Uterus (tissue), 4 donors: ENCODE measurements around the gene ACP3. TPM values are rescaled to one million over a fixed set of nuclear protein-coding genes. Genes with fewer than 3 reads are reported as not detected.

Experiments used
- DNase-seq, 2 donors: peaks; one replicate each; pipeline ENCODE4 v3.0.0-alpha.2; 2019 to 2020
- H3K27ac ChIP-seq, 2 donors: fragments of 200-600 bp; sonication (generic); 1 replicate in 1 of 2; 2 replicates in 1 of 2; pipeline ENCODE4 v1.5.1; 2016 to 2018
- H3K27me3 ChIP-seq, 2 donors: fragments of 200-600 bp; sonication (generic); one replicate each; pipeline ENCODE4 v1.5.1; 2018 to 2019; ENCODE audit warnings: control low read depth in 1 of 2
- H3K36me3 ChIP-seq, 2 donors: fragments of 200-600 bp; sonication (generic); one replicate each; pipeline ENCODE4 v1.5.1; 2019; ENCODE audit warnings: control low read depth in 1 of 2
- H3K4me1 ChIP-seq, 2 donors: fragments of 200-600 bp; sonication (generic); one replicate each; pipeline ENCODE4 v1.5.1; 2018 to 2019; ENCODE audit warnings: control low read depth in 1 of 2
- H3K4me3 ChIP-seq, 2 donors: fragments of 200-600 bp; sonication (generic); 1 replicate in 1 of 2; 2 replicates in 1 of 2; pipeline ENCODE4 v1.5.1; 2018 to 2019; ENCODE audit warnings: mild to moderate bottlenecking in 1 of 2
- H3K9me3 ChIP-seq, 2 donors: fragments of 200-600 bp; sonication (generic); one replicate each; pipeline ENCODE4 v1.5.1; 2019; ENCODE audit warnings: control low read depth in 1 of 2
- CTCF ChIP-seq, 4 experiments: fragments of 200-600 bp in 2 of 4; fragments of 450-650 bp in 2 of 4; sonication (generic) in 2 of 4; IDR thresholded peaks; one replicate each; pipeline ENCODE4 v1.5.1; 2016 to 2019; ENCODE audit warnings: antibody characterized with exemption in 4 of 4, mild to moderate bottlenecking in 2 of 4, moderate library complexity in 1 of 4
- POLR2A ChIP-seq, 2 donors: fragments of 450-650 bp; IDR thresholded peaks; one replicate each; pipeline ENCODE4 v1.6.1; 2016; ENCODE audit warnings: antibody characterized with exemption in 2 of 2, mild to moderate bottlenecking in 1 of 2, moderate library complexity in 1 of 2
- intact Hi-C: fragments of 100-400 bp; cut with DNase I; formaldehyde crosslinking; loops from one replicate; pipeline ENCODE4 v1.15.1; 2023; ENCODE audit warnings: low total_unique reads
- total RNA-seq, 4 donors: library from RNA; depleted of rRNA in 3 of 4; stranded (reverse); fragments of >200 nt in 3 of 4; gene quantifications; one replicate each; pipeline versions ENCODE4 v1.1.0 to v1.2.4, GENCODE V29; 2014 to 2023
- donor health status: DM: yes; HTN: yes; CAD: no.

ACP3 gene
- total RNA-seq, 4 donors from 2014 or later: 1.4 to 5.6 TPM; not detected in 2

GRCh38 chr3:132283440-132283839 lies 33.8 kb upstream of the ACP3 start:
- H3K4me3 ChIP-seq: no peak overlapping the region
- no peaks in the 10 kb centered on the region for H3K27me3 ChIP-seq
- no peaks in the 10 kb centered on the region for H3K36me3 ChIP-seq
- intact Hi-C loops: no loop called here
- H3K9me3 ChIP-seq: no peaks in the 10 kb centered on the region
- TF ChIP-seq POLR2A (IDR thresholded peaks at IDR 0.05): no peak
- TF ChIP-seq CTCF (IDR thresholded peaks at IDR 0.05): no peak
- no peak for DNase-seq
- no peak overlapping the region for H3K27ac ChIP-seq
- H3K4me1 ChIP-seq: no peaks in the 10 kb centered on the region

DNA sequence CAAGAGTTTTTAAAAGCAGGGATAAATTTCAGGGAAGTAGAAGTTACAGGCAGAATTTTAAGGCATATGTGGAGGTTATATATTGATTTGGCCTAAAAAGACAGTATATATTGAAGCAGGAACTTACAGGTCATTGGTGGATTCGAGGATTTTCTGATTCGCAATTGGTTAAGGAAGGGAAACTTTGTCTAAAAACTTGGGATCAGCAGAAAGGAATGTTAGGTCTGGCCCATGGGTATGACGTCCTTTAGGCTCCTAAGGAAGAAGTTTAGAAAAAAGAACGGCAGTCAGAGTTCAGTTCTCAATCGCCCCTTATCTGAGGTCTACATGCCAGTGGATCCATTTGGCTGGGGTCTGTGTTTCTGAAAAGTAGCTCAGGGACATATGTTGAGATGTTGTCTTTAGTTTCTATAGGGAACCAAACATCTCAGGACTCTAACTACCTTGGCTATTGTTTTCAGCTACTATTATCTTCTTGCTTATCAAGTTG lies 33.2 kb upstream of the ACP3 start:
- no peak for DNase-seq
- TF ChIP-seq POLR2A (IDR thresholded peaks at IDR 0.05) (no peak), CTCF (IDR thresholded peaks at IDR 0.05) (no peak)
- Histone ChIP-seq H3K27ac (no peak overlapping the region), H3K4me1 (no peaks in the 10 kb centered on the region), H3K36me3 (no peaks in the 10 kb centered on the region), H3K27me3 (no peaks in the 10 kb centered on the region), H3K9me3 (no peaks in the 10 kb centered on the region), H3K4me3 (no peak overlapping the region)
- intact Hi-C loops: no loop called here

GRCh38 chr3:132284781-132285619 lies 32.2 kb upstream of the ACP3 start:
- H3K4me3 ChIP-seq: no peak overlapping the region
- intact Hi-C loops: no loop called here
- H3K27ac ChIP-seq: no peak overlapping the region
- H3K36me3 ChIP-seq: no peaks in the 10 kb centered on the region
- no peak for DNase-seq
- H3K27me3 ChIP-seq: no peaks in the 10 kb centered on the region
- H3K4me1 ChIP-seq: no peaks in the 10 kb centered on the region
- H3K9me3 ChIP-seq: no peaks in the 10 kb centered on the region
- TF ChIP-seq POLR2A (IDR thresholded peaks at IDR 0.05): no peak
- no peak for TF ChIP-seq CTCF (IDR thresholded peaks at IDR 0.05)

GRCh38 chr3:132285620-132285945 lies 31.6 kb upstream of the ACP3 start:
- Histone ChIP-seq H3K27ac (no peak overlapping the region), H3K4me1 (no peaks in the 10 kb centered on the region), H3K36me3 (no peaks in the 10 kb centered on the region), H3K27me3 (no peaks in the 10 kb centered on the region), H3K9me3 (no peaks in the 10 kb centered on the region), H3K4me3 (no peak overlapping the region)
- intact Hi-C loops: no loop called here
- no peak for TF ChIP-seq POLR2A (IDR thresholded peaks at IDR 0.05)
- no peak for TF ChIP-seq CTCF (IDR thresholded peaks at IDR 0.05)
- no peak for DNase-seq

DNA sequence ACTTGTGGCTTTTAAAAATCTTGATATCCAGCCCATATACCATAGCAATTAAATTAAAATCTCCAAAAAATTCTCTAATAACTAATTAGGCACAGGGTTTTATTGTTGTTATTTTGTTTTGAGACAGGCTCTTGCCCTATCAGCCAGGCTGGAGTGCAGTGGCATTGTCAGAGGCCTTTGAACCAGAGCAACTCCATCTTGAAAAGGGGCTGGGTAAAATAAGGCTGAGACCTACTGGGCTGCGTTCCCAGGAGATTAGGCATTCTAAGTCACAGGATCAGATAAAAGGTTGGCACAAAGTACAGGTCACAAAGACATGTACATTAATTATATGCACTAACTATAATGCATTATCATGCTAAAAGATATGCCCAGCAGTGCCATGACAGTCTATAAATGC lies 31.2 kb upstream of the ACP3 start:
- intact Hi-C loops: no loop called here
- Histone ChIP-seq H3K27ac (no peak overlapping the region), H3K4me3 (no peak overlapping the region), H3K27me3 (no peaks in the 10 kb centered on the region), H3K9me3 (no peaks in the 10 kb centered on the region), H3K4me1 (no peaks in the 10 kb centered on the region), H3K36me3 (no peaks in the 10 kb centered on the region)
- TF ChIP-seq POLR2A (IDR thresholded peaks at IDR 0.05): no peak
- TF ChIP-seq CTCF (IDR thresholded peaks at IDR 0.05): no peak
- no peak for DNase-seq
